Tibial nerve (tissue), 4 donors: ENCODE data around the gene RNASE1.

Experiments used
- CTCF ChIP-seq, 5 experiments: fragments of 200-600 bp in 3 of 5; fragments of 450-650 bp in 2 of 5; sonication (generic) in 3 of 5; IDR thresholded peaks; one replicate each; pipeline ENCODE4 v1.5.1; 2016 to 2019; ENCODE audit warnings: antibody characterized with exemption in 5 of 5, mild to moderate bottlenecking in 3 of 5, moderate library complexity in 2 of 5
- EP300 ChIP-seq, 2 donors: sonication (generic); formaldehyde crosslinking; IDR thresholded peaks; one replicate each; pipeline ENCODE4 v1.6.1; 2017; ENCODE audit warnings: antibody characterized with exemption in 2 of 2, mild to moderate bottlenecking in 1 of 2
- POLR2A ChIP-seq, 2 donors: fragments of 450-650 bp; IDR thresholded peaks; one replicate each; pipeline ENCODE4 v1.6.1; 2017; ENCODE audit warnings: antibody characterized with exemption in 2 of 2, mild to moderate bottlenecking in 2 of 2, moderate library complexity in 2 of 2

- no peak for TF ChIP-seq CTCF (IDR thresholded peaks at IDR 0.05)
- no peak for TF ChIP-seq EP300 (IDR thresholded peaks at IDR 0.05)
- no peak for TF ChIP-seq POLR2A (IDR thresholded peaks at IDR 0.05)
Measured at GRCh38 chr14:20769421-20769820, 33.2 kb downstream of the RNASE1 start.
